Ascending aorta (tissue), 2 donors: ENCODE data around the gene KCNIP1. TPM values are rescaled to one million over a fixed set of nuclear protein-coding genes. Genes with fewer than 3 reads are reported as not detected.

Experiments used
- DNase-seq, 2 donors: peaks; one replicate each; pipeline ENCODE4 v3.0.0-alpha.2; 2019; ENCODE audit warnings: low spot score in 2 of 2
- H3K27ac ChIP-seq, 2 donors: fragments of 200-600 bp; sonication (generic); one replicate each; pipeline ENCODE4 v1.5.1; 2016 to 2017; ENCODE audit warnings: mild to moderate bottlenecking in 1 of 2
- H3K27me3 ChIP-seq: fragments of 200-600 bp; sonication (generic); one replicate; pipeline ENCODE4 v1.5.1; 2017
- H3K36me3 ChIP-seq, 2 donors: fragments of 200-600 bp; sonication (generic); one replicate each; pipeline ENCODE4 v1.5.1; 2016
- H3K4me1 ChIP-seq, 2 donors: fragments of 200-600 bp; sonication (generic); one replicate each; pipeline ENCODE4 v1.5.1; 2016 to 2017; ENCODE audit warnings: mild to moderate bottlenecking in 1 of 2
- H3K4me3 ChIP-seq, 2 donors: fragments of 200-600 bp; sonication (generic); one replicate each; pipeline ENCODE4 v1.5.1; 2016 to 2017; ENCODE audit warnings: mild to moderate bottlenecking in 1 of 2
- H3K9me3 ChIP-seq, 2 donors: fragments of 200-600 bp; sonication (generic); one replicate each; pipeline ENCODE4 v1.5.1; 2016
- intact Hi-C: fragments of 100-400 bp; cut with DNase I; formaldehyde crosslinking; loops from one replicate; pipeline ENCODE4 v1.15.1; 2023
- total RNA-seq: library from RNA; depleted of rRNA; stranded (reverse); fragments of >200 nt; gene quantifications from one replicate; pipeline ENCODE4 v1.1.0, GENCODE V29; 2016
- TF ChIP-seq, protein P1 (sequence below), 3 experiments: fragments of 200-600 bp in 2 of 3; fragments of 450-650 bp in 1 of 3; sonication (generic) in 2 of 3; IDR thresholded peaks; one replicate each; pipeline ENCODE4 v1.5.1; 2016 to 2019; ENCODE audit warnings: antibody characterized with exemption in 3 of 3, mild to moderate bottlenecking in 1 of 3, moderate library complexity in 1 of 3

KCNIP1 gene
- total RNA-seq, 1 donor from 2014 or later, result not detected

DNA sequence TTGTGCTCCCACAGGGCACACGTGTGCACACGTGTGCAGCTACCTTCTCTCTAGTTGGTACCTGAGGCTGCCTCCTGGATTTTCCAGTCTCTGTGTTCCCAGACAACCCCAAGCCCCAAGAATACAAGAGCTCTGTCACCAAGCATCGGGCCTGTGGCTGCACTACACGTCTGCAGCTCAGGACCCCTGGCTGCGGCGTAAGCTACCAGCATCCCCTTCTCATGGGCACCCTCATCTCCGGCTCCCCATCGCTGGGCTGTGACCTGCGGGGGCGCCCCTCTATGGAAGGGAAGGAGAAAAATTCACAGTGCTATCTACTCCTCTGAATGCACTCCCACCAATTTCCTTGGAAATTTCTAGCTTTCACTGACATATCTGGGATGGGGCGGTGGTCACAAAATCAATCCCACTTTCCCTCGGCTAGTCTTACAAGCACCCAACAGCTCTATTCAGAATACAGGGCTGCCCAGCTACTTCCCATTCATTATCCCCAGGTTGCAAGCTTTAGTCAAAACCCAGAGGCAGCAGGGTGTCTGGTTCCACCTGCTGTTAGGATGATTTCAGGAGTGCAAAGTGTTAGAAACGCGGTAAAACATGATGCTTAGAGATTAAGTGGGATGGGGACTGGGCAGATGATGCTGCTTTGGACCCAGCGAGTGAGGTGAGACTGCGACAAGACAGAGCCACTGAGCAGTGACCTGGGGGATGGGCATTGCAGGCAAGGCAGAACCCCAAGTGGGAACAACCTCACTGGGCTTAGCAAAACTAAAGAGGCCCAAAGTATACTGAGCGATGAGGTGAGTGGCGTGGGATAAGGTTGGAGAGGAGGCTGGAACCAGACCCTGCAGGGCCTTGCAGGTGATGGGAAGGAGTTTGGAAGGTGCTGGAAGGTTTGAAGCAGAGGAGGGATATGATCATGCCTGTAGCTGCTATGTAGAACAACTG is 121.7 kb downstream of the KCNIP1 start:
- intact Hi-C loops, result loop anchor here (10.0 kb wide), 1 partner anchor 401 kb away; no protein-coding TSS in a partner anchor
- DNase-seq, result peak in 1 of 2 donors; percentile 40

DNA sequence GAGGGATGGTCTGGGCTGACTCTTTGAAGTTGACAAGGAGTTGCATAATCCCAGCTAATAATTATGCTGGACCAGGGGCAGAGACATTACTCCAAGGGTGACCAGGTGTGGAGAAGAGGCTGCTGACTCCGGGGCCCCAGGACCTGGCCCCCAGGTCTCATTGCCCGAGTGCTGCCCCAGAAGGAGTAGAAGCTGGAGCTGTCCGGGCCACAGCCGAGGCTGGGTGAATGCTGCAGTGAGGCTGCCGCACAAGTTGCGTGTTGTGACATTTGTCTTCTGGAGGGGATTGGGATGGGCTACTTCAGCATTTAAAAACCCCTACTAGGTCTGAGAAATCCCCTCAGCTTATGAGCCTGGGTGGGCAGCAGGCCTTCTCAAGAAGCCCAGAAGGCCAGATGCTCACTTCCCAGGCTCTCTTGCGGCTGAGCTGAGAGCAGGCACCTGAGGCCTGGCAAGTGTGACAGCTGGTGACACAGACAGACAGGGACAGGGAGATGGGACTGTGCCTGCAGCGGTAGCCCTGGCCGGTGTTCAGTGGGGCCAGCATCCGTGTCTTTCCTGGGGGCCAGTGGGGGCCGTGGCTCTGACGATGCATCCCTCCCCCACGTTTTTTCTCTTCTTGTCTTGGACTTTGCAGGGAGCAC is 122.8 kb downstream of the KCNIP1 start:
- no peaks in the 10 kb centered on the region for H3K27me3 ChIP-seq
- TF ChIP-seq, protein P1, sequence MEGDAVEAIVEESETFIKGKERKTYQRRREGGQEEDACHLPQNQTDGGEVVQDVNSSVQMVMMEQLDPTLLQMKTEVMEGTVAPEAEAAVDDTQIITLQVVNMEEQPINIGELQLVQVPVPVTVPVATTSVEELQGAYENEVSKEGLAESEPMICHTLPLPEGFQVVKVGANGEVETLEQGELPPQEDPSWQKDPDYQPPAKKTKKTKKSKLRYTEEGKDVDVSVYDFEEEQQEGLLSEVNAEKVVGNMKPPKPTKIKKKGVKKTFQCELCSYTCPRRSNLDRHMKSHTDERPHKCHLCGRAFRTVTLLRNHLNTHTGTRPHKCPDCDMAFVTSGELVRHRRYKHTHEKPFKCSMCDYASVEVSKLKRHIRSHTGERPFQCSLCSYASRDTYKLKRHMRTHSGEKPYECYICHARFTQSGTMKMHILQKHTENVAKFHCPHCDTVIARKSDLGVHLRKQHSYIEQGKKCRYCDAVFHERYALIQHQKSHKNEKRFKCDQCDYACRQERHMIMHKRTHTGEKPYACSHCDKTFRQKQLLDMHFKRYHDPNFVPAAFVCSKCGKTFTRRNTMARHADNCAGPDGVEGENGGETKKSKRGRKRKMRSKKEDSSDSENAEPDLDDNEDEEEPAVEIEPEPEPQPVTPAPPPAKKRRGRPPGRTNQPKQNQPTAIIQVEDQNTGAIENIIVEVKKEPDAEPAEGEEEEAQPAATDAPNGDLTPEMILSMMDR (IDR thresholded peaks at IDR 0.05), result no peak
- peak in 1 of 2 donors; percentile 42 for DNase-seq
- no peak overlapping the region for H3K4me3 ChIP-seq
- H3K4me1 ChIP-seq, result peaks cover 0 to 4% of the 10 kb centered on the region in 2 donors
- no peaks in the 10 kb centered on the region for H3K9me3 ChIP-seq
- intact Hi-C loops, result loop anchor here (10.0 kb wide), 1 partner anchor 402 kb away; no protein-coding TSS in a partner anchor
- H3K27ac ChIP-seq, result no peak overlapping the region
- no peaks in the 10 kb centered on the region for H3K36me3 ChIP-seq

More for the DNA sequence above, 121.7 kb downstream of the KCNIP1 start:
- Histone ChIP-seq H3K27me3 (no peaks in the 10 kb centered on the region), H3K9me3 (no peaks in the 10 kb centered on the region), H3K4me3 (no peak overlapping the region), H3K36me3 (no peaks in the 10 kb centered on the region), H3K27ac (no peak overlapping the region), H3K4me1 (no peaks in the 10 kb centered on the region)
- TF ChIP-seq, protein P1 (IDR thresholded peaks at IDR 0.05), result no peak

DNA sequence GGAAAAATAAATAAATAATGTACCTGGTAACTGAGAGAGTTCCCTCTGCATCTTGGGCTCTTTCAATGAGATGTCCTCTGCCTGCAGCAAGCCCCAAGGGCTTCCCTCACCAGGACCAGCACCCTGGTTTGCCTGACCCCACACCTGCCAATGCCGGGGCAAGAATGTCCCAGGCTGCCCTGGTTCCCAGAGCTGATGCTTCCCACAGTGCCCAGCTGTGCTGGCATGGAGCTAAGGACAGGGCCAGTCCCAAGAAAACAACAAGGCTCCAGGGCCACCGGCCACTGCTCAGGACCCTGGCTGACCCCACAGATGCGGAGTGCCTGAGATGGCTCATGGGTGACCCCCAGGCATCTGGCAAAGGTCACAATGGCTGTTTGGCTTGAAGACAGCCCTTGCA is 123.5 kb downstream of the KCNIP1 start:
- H3K27me3 ChIP-seq, result no peaks in the 10 kb centered on the region
- H3K36me3 ChIP-seq, result no peaks in the 10 kb centered on the region
- intact Hi-C loops, result loop anchor here (10.0 kb wide), 1 partner anchor 402 kb away; no protein-coding TSS in a partner anchor
- H3K9me3 ChIP-seq, result no peaks in the 10 kb centered on the region
- peak in 1 of 2 donors; percentile 53 for DNase-seq
- TF ChIP-seq, protein P1 (IDR thresholded peaks at IDR 0.05), result no peak
- H3K4me3 ChIP-seq, result no peak overlapping the region
- no peak overlapping the region for H3K27ac ChIP-seq
- peaks cover 3 to 5% of the 10 kb centered on the region in 2 donors for H3K4me1 ChIP-seq

DNA sequence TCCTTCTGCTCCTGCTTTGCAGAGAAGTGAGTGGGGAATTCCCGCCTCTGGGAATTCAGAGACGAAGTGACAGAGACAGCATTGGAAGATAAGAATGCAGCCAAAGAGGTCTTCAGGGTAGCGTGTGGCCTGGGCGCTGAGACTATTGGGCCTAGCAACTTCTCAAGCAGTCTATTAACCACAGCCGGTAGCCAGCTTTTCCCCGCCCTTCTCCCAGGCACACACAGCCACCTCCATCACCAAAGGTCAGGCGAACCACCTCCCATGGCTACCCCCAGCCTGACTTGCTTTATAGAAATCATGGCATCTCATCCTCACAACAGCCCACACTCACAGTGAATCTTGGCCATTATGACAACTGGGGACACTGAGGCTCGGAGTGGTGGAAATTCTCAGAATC is 124.2 kb downstream of the KCNIP1 start:
- no peak overlapping the region for H3K27ac ChIP-seq
- no peak overlapping the region for H3K4me3 ChIP-seq
- H3K27me3 ChIP-seq, result no peaks in the 10 kb centered on the region
- TF ChIP-seq, protein P1 (IDR thresholded peaks at IDR 0.05), result no peak
- H3K4me1 ChIP-seq, result peaks cover 3 to 11% of the 10 kb centered on the region in 2 donors
- peak in 1 of 2 donors; percentile 34 for DNase-seq
- no peaks in the 10 kb centered on the region for H3K36me3 ChIP-seq
- H3K9me3 ChIP-seq, result no peaks in the 10 kb centered on the region
- intact Hi-C loops, result loop anchor here (10.0 kb wide), 1 partner anchor 403 kb away; no protein-coding TSS in a partner anchor

DNA sequence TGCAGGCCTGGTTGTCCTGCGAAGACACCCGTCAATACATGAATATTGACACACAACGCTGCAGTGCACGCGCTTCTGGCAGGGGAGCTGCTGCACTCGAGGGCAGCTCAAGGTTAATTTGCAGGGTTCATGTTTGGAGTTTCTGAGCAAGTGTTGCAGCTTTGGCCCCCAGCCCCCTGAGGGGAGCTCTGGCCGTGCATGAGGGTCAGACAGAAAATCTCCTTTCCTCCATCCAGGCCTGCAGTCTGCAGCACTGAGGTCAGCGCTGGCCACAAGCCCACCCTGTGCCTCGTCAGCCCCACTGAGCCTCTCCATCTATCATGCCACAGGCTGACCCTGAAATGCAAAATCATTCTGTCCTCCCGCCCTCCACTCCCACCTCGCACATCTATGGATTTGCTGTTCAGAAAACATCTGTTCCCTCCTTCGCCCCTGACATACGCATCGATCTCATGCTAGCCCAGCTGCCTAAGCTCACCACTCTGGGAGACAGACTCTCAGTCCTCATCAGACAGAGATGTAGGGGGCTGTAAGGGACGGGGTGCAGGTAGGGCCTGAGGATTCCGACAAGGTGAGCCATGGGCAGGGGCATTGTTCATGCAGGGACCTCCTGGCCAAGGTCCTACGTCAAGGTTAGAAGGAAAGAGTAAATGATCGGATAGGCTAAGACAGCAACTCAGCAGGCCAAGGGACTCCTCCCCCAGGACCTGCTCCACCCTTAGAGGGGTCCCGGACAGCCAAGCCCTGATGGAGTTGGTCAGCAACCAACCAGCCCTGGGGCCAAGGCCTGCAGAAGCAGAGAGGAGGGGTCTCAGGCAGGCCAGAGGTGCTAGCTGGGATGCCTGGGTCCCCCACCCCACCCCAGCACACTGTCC is 125.1 kb downstream of the KCNIP1 start:
- Histone ChIP-seq H3K36me3 (no peaks in the 10 kb centered on the region), H3K27me3 (no peaks in the 10 kb centered on the region), H3K27ac (no peak overlapping the region), H3K4me1 (peaks cover 3 to 14% of the 10 kb centered on the region in 2 donors), H3K4me3 (no peak overlapping the region), H3K9me3 (no peaks in the 10 kb centered on the region)
- intact Hi-C loops, result loop anchor here (10.0 kb wide), 1 partner anchor 404 kb away; no protein-coding TSS in a partner anchor
- DNase-seq, result peak in 1 of 2 donors; percentile 60
- TF ChIP-seq, protein P1 (IDR thresholded peaks at IDR 0.05), result no peak
